Karpas-422 (cell line): ENCODE measurements around the gene OXT. TPM values are rescaled to one million over a fixed set of nuclear protein-coding genes. Genes with fewer than 3 reads are reported as not detected.
"Not testable (repeated sequence)": the region's sequence is repeated elsewhere in the genome, so short reads cannot be mapped to it uniquely, and the experiment has no call there.

Source experiments
- DNase-seq: peaks from one replicate; pipeline ENCODE4 v3.0.0-alpha.2; 2015
- H2AFZ ChIP-seq: fragments of 200-600 bp; sonication (generic); 2 replicates; pipeline ENCODE4 v1.6.1; 2014; ENCODE audit warnings: antibody characterized with exemption, low read length, mixed read lengths
- H3K27ac ChIP-seq: fragments of 200-600 bp; sonication (generic); 2 replicates; pipeline ENCODE4 v1.5.1; 2014; ENCODE audit warnings: mild to moderate bottlenecking, low read length, moderate library complexity
- H3K27me3 ChIP-seq: fragments of 200-600 bp; sonication (generic); 2 replicates; pipeline ENCODE4 v1.6.1; 2014; ENCODE audit warnings: low read length, mixed read lengths
- H3K36me3 ChIP-seq: fragments of 200-600 bp; sonication (generic); 2 replicates; pipeline ENCODE4 v1.6.1; 2014; ENCODE audit warnings: low read length, mixed read lengths; ENCODE audit not compliant: insufficient read depth
- H3K4me1 ChIP-seq: fragments of 200-600 bp; sonication (generic); 2 replicates; pipeline ENCODE4 v1.6.1; 2014; ENCODE audit warnings: mild to moderate bottlenecking, low read length, mixed read lengths
- H3K4me2 ChIP-seq: fragments of 200-600 bp; sonication (generic); 2 replicates; pipeline ENCODE4 v1.6.1; 2014; ENCODE audit warnings: low read length, low read depth, mild to moderate bottlenecking; ENCODE audit not compliant: poor library complexity, severe bottlenecking
- H3K4me3 ChIP-seq: fragments of 200-600 bp; sonication (generic); 2 replicates; pipeline ENCODE4 v1.5.1; 2014; ENCODE audit warnings: mild to moderate bottlenecking, antibody characterized with exemption, low read length, mixed read lengths
- H3K79me2 ChIP-seq: fragments of 200-600 bp; sonication (generic); 2 replicates; pipeline ENCODE4 v1.6.1; 2014; ENCODE audit warnings: mild to moderate bottlenecking, low read length, mixed read lengths
- H3K9ac ChIP-seq: fragments of 200-600 bp; sonication (generic); 2 replicates; pipeline ENCODE4 v1.6.0; 2014; ENCODE audit warnings: low read length
- H3K9me2 ChIP-seq: fragments of 200-600 bp; sonication (generic), shearing (Covaris generic); replicated peaks from 2 replicates; pipeline ENCODE4 v1.6.0; 2014; ENCODE audit warnings: mild to moderate bottlenecking, low read length, moderate library complexity; ENCODE audit not compliant: insufficient read depth
- H3K9me3 ChIP-seq: fragments of 300-700, 200-600 bp; sonication (generic); 2 replicates; pipeline ENCODE4 v1.6.1; 2014; ENCODE audit warnings: low read length, mixed read lengths
- H4K20me1 ChIP-seq: fragments of 200-600 bp; sonication (generic); 2 replicates; pipeline ENCODE4 v1.6.1; 2014; ENCODE audit warnings: mild to moderate bottlenecking, antibody characterized with exemption, low read length, low read depth; ENCODE audit not compliant: insufficient read depth
- total RNA-seq: library from RNA; depleted of rRNA; stranded (reverse); fragments of >200 nt; shearing (Covaris generic); gene quantifications from 2 replicates; pipeline ENCODE4 v1.2.3, GENCODE V29; 2014; ENCODE audit warnings: low replicate concordance

The OXT gene
- total RNA-seq, 1 experiment from 2014 or later = not detected

GRCh38 chr20:3067139-3068014 is 4.0 kb upstream of the OXT start:
- H3K9ac ChIP-seq = no peak overlapping the region
- no peaks in the 10 kb centered on the region for H4K20me1 ChIP-seq
- H3K9me3 ChIP-seq = no peaks in the 10 kb centered on the region
- H2AFZ ChIP-seq = no peak overlapping the region
- no peaks in the 10 kb centered on the region for H3K36me3 ChIP-seq
- no peak overlapping the region for H3K4me2 ChIP-seq
- H3K4me1 ChIP-seq = no peaks in the 10 kb centered on the region
- H3K9me2 ChIP-seq = no peaks in the 10 kb centered on the region
- H3K79me2 ChIP-seq = no peaks in the 10 kb centered on the region
- no peak for DNase-seq
- no peaks in the 10 kb centered on the region for H3K27me3 ChIP-seq
- H3K27ac ChIP-seq = no peak overlapping the region
- H3K4me3 ChIP-seq = no peak overlapping the region

GRCh38 chr20:3068075-3068474 is 3.3 kb upstream of the OXT start:
- H2AFZ ChIP-seq = no peak overlapping the region

DNA sequence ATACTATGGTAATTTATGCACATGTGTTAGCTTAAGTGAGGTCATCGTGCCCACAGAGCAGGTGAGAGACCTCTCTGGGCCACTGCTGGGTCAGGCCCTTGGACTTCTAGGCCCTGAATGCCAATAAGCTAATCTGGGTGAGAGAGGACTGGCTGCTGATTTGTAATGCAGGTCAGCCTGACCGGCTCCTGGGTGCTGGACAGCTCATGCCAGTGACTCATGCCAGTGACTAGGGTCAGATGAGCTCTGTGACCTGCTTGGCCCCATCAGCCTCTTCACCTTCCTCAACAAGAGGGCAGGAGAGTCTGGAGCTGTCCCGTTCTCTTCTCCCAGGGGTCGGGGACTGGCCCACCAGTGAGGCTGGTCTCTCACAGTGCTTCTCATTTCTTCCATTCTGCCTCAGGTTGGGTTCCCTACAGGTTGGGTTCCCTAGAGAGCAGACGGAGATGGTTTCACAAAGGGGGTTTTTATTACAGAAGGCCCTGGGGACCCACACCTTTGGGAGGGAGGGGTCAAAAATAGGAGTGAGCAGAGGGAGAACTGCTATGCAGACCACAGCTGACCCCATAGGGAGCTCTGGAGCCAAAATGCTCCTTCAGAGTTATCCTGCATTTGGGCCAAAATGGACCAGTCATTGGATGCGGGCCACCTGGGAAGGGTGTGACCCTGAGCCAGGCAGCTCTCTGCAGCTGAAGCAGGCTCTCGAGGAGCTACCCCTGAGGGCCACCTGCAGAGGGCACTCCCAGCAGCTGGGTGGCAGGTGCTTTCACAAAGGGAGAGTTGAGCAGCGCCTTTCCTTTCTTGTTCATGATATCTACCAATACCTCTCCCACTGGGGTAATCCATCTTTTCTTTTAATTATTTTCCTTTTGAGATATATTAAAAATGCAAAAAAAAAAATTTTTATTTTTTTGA is 2.2 kb upstream of the OXT start:
- DNase-seq = peak; percentile 73
- Histone ChIP-seq H3K9ac (no peak overlapping the region), H3K36me3 (no peaks in the 10 kb centered on the region), H3K4me1 (no peaks in the 10 kb centered on the region), H3K79me2 (no peaks in the 10 kb centered on the region), H3K4me2 (no peak overlapping the region), H2AFZ (no peak overlapping the region), H3K27me3 (no peaks in the 10 kb centered on the region), H3K4me3 (no peak overlapping the region), H3K9me3 (no peaks in the 10 kb centered on the region), H4K20me1 (no peaks in the 10 kb centered on the region), H3K27ac (no peak overlapping the region), H3K9me2 (no peaks in the 10 kb centered on the region)

More at GRCh38 chr20:3068075-3068474, 3.3 kb upstream of the OXT start:
- Histone ChIP-seq H3K79me2 (no peaks in the 10 kb centered on the region), H3K9ac (no peak overlapping the region), H4K20me1 (no peaks in the 10 kb centered on the region), H3K4me2 (no peak overlapping the region), H3K27ac (no peak overlapping the region), H3K36me3 (no peaks in the 10 kb centered on the region), H3K9me2 (no peaks in the 10 kb centered on the region), H3K4me3 (no peak overlapping the region), H3K27me3 (no peaks in the 10 kb centered on the region), H3K9me3 (no peaks in the 10 kb centered on the region), H3K4me1 (no peaks in the 10 kb centered on the region)
- no peak for DNase-seq

GRCh38 chr20:3070725-3071124 is 695 bp upstream of the OXT start:
- Histone ChIP-seq H3K79me2 (no peaks in the 10 kb centered on the region), H3K36me3 (no peaks in the 10 kb centered on the region), H3K4me3 (no peak overlapping the region), H3K4me2 (no peak overlapping the region), H3K4me1 (no peaks in the 10 kb centered on the region), H4K20me1 (no peaks in the 10 kb centered on the region), H3K9me3 (no peaks in the 10 kb centered on the region), H2AFZ (no peak overlapping the region), H3K9ac (no peak overlapping the region), H3K27ac (no peak overlapping the region), H3K27me3 (no peaks in the 10 kb centered on the region), H3K9me2 (no peaks in the 10 kb centered on the region)
- no peak for DNase-seq

DNA sequence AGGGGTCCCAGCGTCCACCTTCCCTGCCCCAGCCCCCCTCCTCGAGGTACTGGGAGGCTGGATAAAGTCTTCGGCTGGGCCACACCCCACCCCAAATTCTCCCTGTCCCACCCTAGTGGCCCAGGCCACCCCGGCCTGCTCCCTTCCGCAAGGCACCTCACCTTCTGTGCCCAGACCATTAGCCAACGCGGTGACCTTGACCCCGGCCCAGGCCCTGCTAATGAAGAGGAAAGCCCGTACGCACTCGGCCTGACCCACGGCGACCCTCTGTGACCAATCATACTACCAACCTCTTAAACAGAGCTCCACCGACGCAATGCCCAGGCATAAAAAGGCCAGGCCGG is 182 bp upstream of the OXT start:
- no peaks in the 10 kb centered on the region for H3K79me2 ChIP-seq
- no peaks in the 10 kb centered on the region for H3K9me3 ChIP-seq
- no peaks in the 10 kb centered on the region for H3K9me2 ChIP-seq
- H3K9ac ChIP-seq = no peak overlapping the region
- no peak overlapping the region for H2AFZ ChIP-seq
- no peaks in the 10 kb centered on the region for H4K20me1 ChIP-seq
- no peak overlapping the region for H3K4me2 ChIP-seq
- H3K4me3 ChIP-seq = no peak overlapping the region
- no peaks in the 10 kb centered on the region for H3K27me3 ChIP-seq
- H3K27ac ChIP-seq = no peak overlapping the region
- H3K4me1 ChIP-seq = no peaks in the 10 kb centered on the region
- no peak for DNase-seq
- no peaks in the 10 kb centered on the region for H3K36me3 ChIP-seq

- Histone ChIP-seq H3K27me3 (no peaks in the 10 kb centered on the region), H3K27ac (no peak overlapping the region), H3K4me2 (no peak overlapping the region), H3K4me3 (no peak overlapping the region), H3K9me2 (no peaks in the 10 kb centered on the region), H2AFZ (no peak overlapping the region), H3K79me2 (no peaks in the 10 kb centered on the region), H4K20me1 (no peaks in the 10 kb centered on the region), H3K9ac (no peak overlapping the region), H3K9me3 (no peaks in the 10 kb centered on the region), H3K4me1 (no peaks in the 10 kb centered on the region), H3K36me3 (no peaks in the 10 kb centered on the region)
- DNase-seq = no peak
These were observed 1.3 kb downstream of the OXT start for GRCh38 chr20:3072530-3073250.

DNA sequence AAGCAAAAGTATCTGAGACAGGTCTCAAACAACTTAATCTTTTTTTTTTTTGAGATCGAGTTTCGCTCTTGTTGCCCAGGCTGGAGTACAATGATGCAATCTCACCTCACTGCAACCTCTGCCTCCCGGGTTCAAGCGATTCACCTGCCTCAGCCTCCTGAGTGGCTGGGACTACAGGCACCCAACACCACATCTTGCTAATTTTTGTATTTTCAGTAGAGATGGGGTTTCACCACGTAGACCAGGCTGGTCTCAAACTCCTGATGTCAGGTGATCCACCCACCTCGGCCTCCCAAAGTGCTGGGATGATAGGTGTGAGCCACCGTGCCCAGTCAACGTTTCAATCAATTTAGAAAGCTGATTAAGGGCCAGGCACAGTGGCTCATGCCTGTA is 1.8 kb downstream of the OXT start:
- not testable (repeated sequence) for H2AFZ ChIP-seq, H3K9me2 ChIP-seq, H3K27me3 ChIP-seq, H3K4me3 ChIP-seq, H3K9ac ChIP-seq, H3K9me3 ChIP-seq, H3K4me1 ChIP-seq, H3K4me2 ChIP-seq, DNase-seq, H3K36me3 ChIP-seq, H3K27ac ChIP-seq, H3K79me2 ChIP-seq, H4K20me1 ChIP-seq

- Histone ChIP-seq H3K36me3 (no peaks in the 10 kb centered on the region), H3K9ac (no peak overlapping the region), H3K4me1 (no peaks in the 10 kb centered on the region), H3K4me2 (no peak overlapping the region), H3K27me3 (no peaks in the 10 kb centered on the region), H3K9me2 (no peaks in the 10 kb centered on the region), H3K4me3 (no peak overlapping the region), H3K9me3 (no peaks in the 10 kb centered on the region), H3K79me2 (no peaks in the 10 kb centered on the region), H3K27ac (no peak overlapping the region), H2AFZ (no peak overlapping the region), H4K20me1 (no peaks in the 10 kb centered on the region)
- DNase-seq = no peak
These were observed 3.4 kb downstream of the OXT start for GRCh38 chr20:3074812-3075211.
